Upper lobe of left lung (tissue), 4 donors: ENCODE data around the gene CDK13.

Experiments used
- CTCF ChIP-seq, 6 experiments: fragments of 450-650 bp in 4 of 6; fragments of 200-600 bp in 2 of 6; sonication (generic) in 2 of 6; IDR thresholded peaks; one replicate each; pipeline ENCODE4 v1.5.1; 2016 to 2019; ENCODE audit warnings: antibody characterized with exemption in 6 of 6
- EP300 ChIP-seq, 4 donors: sonication (generic); formaldehyde crosslinking; IDR thresholded peaks; one replicate each; pipeline ENCODE4 v1.5.1; 2017; ENCODE audit warnings: antibody characterized with exemption in 4 of 4, control low read depth in 2 of 4
- POLR2A ChIP-seq, 4 donors: fragments of 450-650 bp; IDR thresholded peaks; one replicate each; pipeline ENCODE4 v1.5.1; 2016 to 2017; ENCODE audit warnings: antibody characterized with exemption in 4 of 4, mild to moderate bottlenecking in 2 of 4

GRCh38 chr7:39949971-39950472 lies at the start of gene CDK13:
- TF ChIP-seq CTCF (IDR thresholded peaks at IDR 0.05) (peak in 2 of 6 experiments; percentile 24 to 34), EP300 (IDR thresholded peaks at IDR 0.05) (peak in 1 of 4 donors; percentile 61), POLR2A (IDR thresholded peaks at IDR 0.05) (peak in 1 of 4 donors; percentile 42)
